Smooth muscle cell (in vitro differentiated cells): ENCODE measurements around the gene DDIT3. TPM values are rescaled to one million over a fixed set of nuclear protein-coding genes. Genes with fewer than 3 reads are reported as not detected.

ENCODE experiments used
- DNase-seq: peaks from one replicate; lab custom pipeline; 2025; ENCODE audit not compliant: unreplicated experiment; lab: John Stamatoyannopoulos, UW
- H2AFZ ChIP-seq: fragments of 200-600 bp; sonication (generic); 2 replicates; pipeline ENCODE4 v1.6.0; 2016; ENCODE audit warnings: antibody characterized with exemption, low read depth, mild to moderate bottlenecking
- H3F3A ChIP-seq: fragments of 200-600 bp; sonication (generic); 2 replicates; pipeline ENCODE4 v1.6.0; 2017; ENCODE audit warnings: antibody characterized with exemption, low read depth
- H3K27ac ChIP-seq: fragments of 200-600 bp; sonication (generic); 2 replicates; pipeline ENCODE4 v1.5.1; 2016; ENCODE audit warnings: low read depth, mild to moderate bottlenecking
- H3K27me3 ChIP-seq: fragments of 200-600 bp; sonication (generic); 2 replicates; pipeline ENCODE4 v1.6.1; 2016; ENCODE audit warnings: low read depth, mild to moderate bottlenecking
- H3K36me3 ChIP-seq: fragments of 200-600 bp; sonication (generic); 2 replicates; pipeline ENCODE4 v1.5.1; 2016; ENCODE audit warnings: low read depth
- H3K4me1 ChIP-seq: fragments of 200-600 bp; sonication (generic); 2 replicates; pipeline ENCODE4 v1.5.1; 2016; ENCODE audit warnings: low read depth
- H3K4me2 ChIP-seq: fragments of 200-600 bp; sonication (generic); 2 replicates; pipeline ENCODE4 v1.6.0; 2016; ENCODE audit warnings: mild to moderate bottlenecking
- H3K4me3 ChIP-seq: fragments of 200-600 bp; sonication (generic); 2 replicates; pipeline ENCODE4 v1.5.1; 2016; ENCODE audit warnings: mild to moderate bottlenecking
- H3K79me2 ChIP-seq: fragments of 200-600 bp; sonication (generic); 2 replicates; pipeline ENCODE4 v1.6.0; 2016; ENCODE audit warnings: low read depth, mild to moderate bottlenecking
- H3K9ac ChIP-seq: fragments of 200-600 bp; sonication (generic); 2 replicates; pipeline ENCODE4 v1.6.0; 2016; ENCODE audit warnings: low read depth
- H3K9me3 ChIP-seq: fragments of 200-600 bp; sonication (generic); replicated peaks from 2 replicates; pipeline ENCODE4 v1.5.1; 2016; ENCODE audit warnings: low read depth
- H4K20me1 ChIP-seq: fragments of 200-600 bp; sonication (generic); 2 replicates; pipeline ENCODE4 v1.6.0; 2016; ENCODE audit warnings: low read depth
- WGBS: methylation state at CpG from one replicate; pipeline ENCODE4 v1.1.7; 2016; ENCODE audit warnings: low lambda C conversion rate; 5-methylcytosine and 5-hydroxymethylcytosine counted together
- polyA plus RNA-seq: library from polyadenylated mRNA; unstranded; fragments of >200 nt; fragmentation: Nextera tagmentation; extraction: Ambion mirVana; gene quantifications from 2 replicates; pipeline ENCODE4 v1.2.1, GENCODE V29; 2016
- total RNA-seq: library from RNA; depleted of rRNA; stranded (reverse); fragments of >200 nt; gene quantifications from 2 replicates; pipeline ENCODE4 v1.2.3, GENCODE V29; 2014
- TF ChIP-seq, protein P1 (sequence below): fragments of 200-600 bp; sonication (generic); IDR thresholded peaks from 2 replicates; pipeline ENCODE4 v1.5.1; 2017; ENCODE audit warnings: borderline replicate concordance, mild to moderate bottlenecking, antibody characterized with exemption; ENCODE audit not compliant: insufficient read depth, poor library complexity, severe bottlenecking

Gene DDIT3
- total and polyA plus RNA-seq, 2 experiments from 2014 or later, result 25.8 to 27.8 TPM

DNA sequence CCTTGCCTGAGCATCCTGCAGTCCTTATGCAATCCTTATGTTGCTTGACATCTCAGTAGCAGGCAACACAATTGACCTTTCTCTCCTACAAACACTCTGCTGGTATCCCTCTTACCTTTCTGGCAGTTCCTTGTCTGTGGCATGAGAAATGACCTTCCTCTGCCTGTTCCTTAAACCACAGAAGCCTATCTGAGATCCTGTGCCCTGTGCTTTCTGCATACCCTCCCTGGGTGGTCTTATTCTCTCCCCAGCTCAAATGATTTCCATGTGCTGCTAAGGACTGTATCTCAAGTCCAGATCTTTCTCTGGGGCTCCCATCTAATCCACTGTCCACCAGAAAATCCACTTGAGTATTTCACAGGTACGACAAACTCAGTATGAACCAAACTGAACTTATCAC lies 38.6 kb downstream of the DDIT3 start:
- TF ChIP-seq, protein P1, sequence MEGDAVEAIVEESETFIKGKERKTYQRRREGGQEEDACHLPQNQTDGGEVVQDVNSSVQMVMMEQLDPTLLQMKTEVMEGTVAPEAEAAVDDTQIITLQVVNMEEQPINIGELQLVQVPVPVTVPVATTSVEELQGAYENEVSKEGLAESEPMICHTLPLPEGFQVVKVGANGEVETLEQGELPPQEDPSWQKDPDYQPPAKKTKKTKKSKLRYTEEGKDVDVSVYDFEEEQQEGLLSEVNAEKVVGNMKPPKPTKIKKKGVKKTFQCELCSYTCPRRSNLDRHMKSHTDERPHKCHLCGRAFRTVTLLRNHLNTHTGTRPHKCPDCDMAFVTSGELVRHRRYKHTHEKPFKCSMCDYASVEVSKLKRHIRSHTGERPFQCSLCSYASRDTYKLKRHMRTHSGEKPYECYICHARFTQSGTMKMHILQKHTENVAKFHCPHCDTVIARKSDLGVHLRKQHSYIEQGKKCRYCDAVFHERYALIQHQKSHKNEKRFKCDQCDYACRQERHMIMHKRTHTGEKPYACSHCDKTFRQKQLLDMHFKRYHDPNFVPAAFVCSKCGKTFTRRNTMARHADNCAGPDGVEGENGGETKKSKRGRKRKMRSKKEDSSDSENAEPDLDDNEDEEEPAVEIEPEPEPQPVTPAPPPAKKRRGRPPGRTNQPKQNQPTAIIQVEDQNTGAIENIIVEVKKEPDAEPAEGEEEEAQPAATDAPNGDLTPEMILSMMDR, result no peak
- WGBS, result 82% methylated on average over 1 of the region's 1 CpG
- H3K27ac ChIP-seq, result no peak overlapping the region

DNA sequence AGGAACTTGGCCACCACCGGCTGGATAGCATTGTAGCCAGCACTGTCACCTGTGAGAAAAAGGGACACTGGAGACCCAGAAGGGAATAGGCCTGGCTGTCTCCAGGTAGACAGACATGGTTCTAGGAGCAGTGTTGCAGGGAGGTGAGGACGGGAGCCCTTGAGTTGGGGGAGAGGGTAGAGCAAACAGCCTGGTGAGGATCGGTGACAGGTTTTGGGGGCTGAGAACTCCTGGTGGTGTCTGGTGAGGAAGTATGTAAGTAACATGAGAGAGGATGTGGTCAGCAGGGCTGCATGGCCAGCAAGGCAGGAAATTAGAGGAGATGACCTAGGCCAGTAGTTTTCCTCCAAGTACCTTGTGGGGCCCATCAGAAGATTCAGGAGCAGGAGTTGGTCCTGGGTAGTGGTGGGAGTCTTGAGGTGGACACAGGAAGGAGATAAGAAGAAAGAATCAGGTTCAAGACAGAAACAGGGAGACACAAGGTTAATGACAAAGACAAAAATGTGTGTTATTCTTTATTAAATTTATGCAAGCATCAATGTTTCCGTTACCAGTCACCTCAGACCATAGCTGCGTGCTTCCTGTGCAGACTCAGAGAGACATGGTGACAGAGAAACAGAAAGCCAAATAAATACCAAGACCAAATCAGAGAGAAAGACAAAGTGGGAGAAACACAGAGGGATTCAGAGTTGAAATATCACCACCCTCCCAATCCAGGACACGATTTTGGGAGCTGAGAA lies 40.8 kb downstream of the DDIT3 start, which contains the start of gene ARHGAP9:
Gene ARHGAP9, minus strand, starts transcription at position 491 of the 740 bp plus-strand sequence. Its CDS starts 460 bp downstream, at position 31.
- Histone ChIP-seq H3K36me3 (no peaks in the 10 kb centered on the region), H3K9me3 (no peaks in the 10 kb centered on the region), H2AFZ (no peak within 1 kb of the TSS), H4K20me1 (no peaks in the 10 kb centered on the region), H3K4me2 (no peak within 1 kb of the TSS), H3K27me3 (peaks cover 41% of the 10 kb centered on the region), H3K79me2 (no peaks in the 10 kb centered on the region), H3K4me1 (peaks cover 13% of the 10 kb centered on the region), H3F3A (no peaks in the 10 kb centered on the region), H3K4me3 (no peak within 1 kb of the TSS), H3K9ac (no peak within 1 kb of the TSS), H3K27ac (no peak within 1 kb of the TSS)
- TF ChIP-seq, protein P1, result no peak
- 87% methylated on average over 6 of the region's 6 CpGs for WGBS
- no peak for DNase-seq

More for the DNA sequence above, 38.6 kb downstream of the DDIT3 start:
- Histone ChIP-seq H3K79me2 (no peaks in the 10 kb centered on the region), H3F3A (no peaks in the 10 kb centered on the region), H3K4me2 (no peak overlapping the region), H3K9me3 (no peaks in the 10 kb centered on the region), H3K9ac (no peak overlapping the region), H3K27me3 (peaks cover 20% of the 10 kb centered on the region), H3K4me1 (no peaks in the 10 kb centered on the region), H3K36me3 (no peaks in the 10 kb centered on the region), H4K20me1 (no peaks in the 10 kb centered on the region), H2AFZ (no peak overlapping the region), H3K4me3 (no peak overlapping the region)
- no peak for DNase-seq

DNA sequence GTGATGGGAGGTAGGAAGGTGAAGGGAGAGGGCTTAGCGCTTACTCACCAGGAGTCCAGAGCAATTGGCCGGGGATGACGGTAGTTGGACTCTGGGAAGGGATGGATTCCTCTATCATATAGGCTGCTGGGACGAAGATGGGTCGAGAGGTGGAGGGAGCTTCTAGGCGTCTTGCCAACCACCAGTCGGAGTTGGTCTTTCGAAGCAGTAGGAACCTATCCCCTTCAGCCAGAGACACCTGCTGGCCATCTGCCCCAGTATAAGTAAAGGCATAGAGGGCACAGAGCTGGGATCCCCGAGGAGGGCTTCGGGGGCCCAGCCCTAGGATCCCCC lies 41.3 kb downstream of the DDIT3 start:
- 92% methylated on average over 10 of the region's 10 CpGs for WGBS
- Histone ChIP-seq H3K27ac (no peak overlapping the region), H3K79me2 (no peaks in the 10 kb centered on the region), H3F3A (no peaks in the 10 kb centered on the region), H3K27me3 (peaks cover 46% of the 10 kb centered on the region), H3K9ac (no peak overlapping the region), H3K4me3 (no peak overlapping the region), H2AFZ (no peak overlapping the region), H3K36me3 (no peaks in the 10 kb centered on the region), H3K9me3 (no peaks in the 10 kb centered on the region), H3K4me1 (peaks cover 13% of the 10 kb centered on the region), H4K20me1 (no peaks in the 10 kb centered on the region), H3K4me2 (no peak overlapping the region)
- DNase-seq, result no peak
- TF ChIP-seq, protein P1, result no peak
